Measurements from ENCODE around the gene INPP5D.

DNA sequence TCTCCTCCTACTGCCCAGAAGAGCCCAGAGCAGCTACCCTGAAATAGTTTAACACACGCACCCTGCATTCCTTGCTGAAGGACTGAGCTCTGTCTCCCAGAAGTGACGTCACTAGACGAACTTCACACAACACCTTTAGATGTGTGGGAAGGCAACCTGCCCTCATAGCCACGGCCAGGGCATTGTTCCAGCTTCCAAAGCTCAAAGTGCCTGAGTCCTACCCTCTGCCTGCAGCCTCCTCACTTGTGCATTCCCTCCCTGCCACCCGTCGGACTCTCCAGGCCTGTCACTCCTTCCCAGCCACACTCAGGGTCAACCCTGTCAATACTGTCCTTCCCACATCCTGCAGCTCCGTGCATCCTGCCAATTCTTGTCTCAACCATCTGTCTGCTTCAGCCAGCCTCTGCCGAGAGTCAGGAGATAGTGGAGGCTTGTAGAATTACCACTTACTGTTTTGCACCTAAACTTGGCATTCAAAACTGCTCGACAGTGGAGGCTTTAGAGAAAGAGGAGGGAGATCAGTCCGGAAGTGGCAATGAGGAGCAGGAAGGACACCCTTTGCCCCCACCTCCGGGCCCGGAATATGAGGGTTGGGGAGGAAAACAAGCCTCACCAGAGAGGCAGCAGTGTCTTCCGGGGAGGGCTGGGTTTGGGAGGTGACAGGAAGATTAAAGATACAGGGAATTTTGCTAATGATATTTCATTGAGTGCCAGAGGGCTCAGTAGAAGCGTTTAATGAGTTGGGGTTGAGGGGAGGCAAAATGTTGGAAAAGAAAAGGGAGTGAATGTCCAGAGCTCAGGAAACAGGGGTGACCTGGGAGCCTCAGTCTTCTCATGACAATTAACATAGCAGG, 119.1 kb downstream of the INPP5D start:
- TF ChIP-seq, protein P1, sequence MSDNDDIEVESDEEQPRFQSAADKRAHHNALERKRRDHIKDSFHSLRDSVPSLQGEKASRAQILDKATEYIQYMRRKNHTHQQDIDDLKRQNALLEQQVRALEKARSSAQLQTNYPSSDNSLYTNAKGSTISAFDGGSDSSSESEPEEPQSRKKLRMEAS (IDR thresholded peaks at IDR 0.05), result no peak
- TF ChIP-seq TEAD4 (IDR thresholded peaks at IDR 0.05), result no peak
- TF ChIP-seq EGR1 (IDR thresholded peaks at IDR 0.05), result no peak
